Activated T-helper 2 cell treated with anti-CD3 and anti-CD28 coated beads, Interferon-gamma antibody, Interleukin-2, Interleukin-4, amounts not matched to agents 10 μg/mL and 5 μg/mL and 100 μg/mL, durations not matched to agents 14 hours and 24 hours and 36 hours (primary cell): ENCODE measurements around the gene MYMK. TPM values are rescaled to one million over a fixed set of nuclear protein-coding genes. Genes with fewer than 3 reads are reported as not detected.
A peak's percentile ranks its signal among the peaks of the same experiment; 100 is the strongest.

Experiments used
- DNase-seq: peaks from one replicate; pipeline ENCODE4 v3.0.0; 2021; ENCODE audit warnings: low spot score
- H3K27ac Mint-ChIP-seq: one replicate; pipeline ENCODE4 v1.8.0; 2021; ENCODE audit warnings: mixed read lengths
- H3K27me3 Mint-ChIP-seq: one replicate; pipeline ENCODE4 v1.8.0; 2021; ENCODE audit warnings: low read depth, mixed read lengths
- H3K36me3 Mint-ChIP-seq: one replicate; pipeline ENCODE4 v1.8.0; 2021; ENCODE audit warnings: low read depth, mixed read lengths
- H3K4me1 Mint-ChIP-seq: one replicate; pipeline ENCODE4 v1.8.0; 2021; ENCODE audit warnings: low read depth, mixed read lengths
- H3K4me3 Mint-ChIP-seq: one replicate; pipeline ENCODE4 v1.8.0; 2021; ENCODE audit warnings: low read depth, mild to moderate bottlenecking, moderate library complexity, mixed read lengths
- H3K9me3 Mint-ChIP-seq: one replicate; pipeline ENCODE4 v1.8.0; 2021; ENCODE audit warnings: mixed read lengths
- intact Hi-C: fragments of 100-400 bp; cut with micrococcal nuclease; formaldehyde crosslinking; loops from one replicate; pipeline ENCODE4 v1.15.1; 2023
- total RNA-seq: library from RNA; stranded (reverse); gene quantifications from 2 replicates; pipeline ENCODE4 v1.2.3, GENCODE V29; 2022

The MYMK gene
- total RNA-seq, 1 donor from 2014 or later: not detected

DNA sequence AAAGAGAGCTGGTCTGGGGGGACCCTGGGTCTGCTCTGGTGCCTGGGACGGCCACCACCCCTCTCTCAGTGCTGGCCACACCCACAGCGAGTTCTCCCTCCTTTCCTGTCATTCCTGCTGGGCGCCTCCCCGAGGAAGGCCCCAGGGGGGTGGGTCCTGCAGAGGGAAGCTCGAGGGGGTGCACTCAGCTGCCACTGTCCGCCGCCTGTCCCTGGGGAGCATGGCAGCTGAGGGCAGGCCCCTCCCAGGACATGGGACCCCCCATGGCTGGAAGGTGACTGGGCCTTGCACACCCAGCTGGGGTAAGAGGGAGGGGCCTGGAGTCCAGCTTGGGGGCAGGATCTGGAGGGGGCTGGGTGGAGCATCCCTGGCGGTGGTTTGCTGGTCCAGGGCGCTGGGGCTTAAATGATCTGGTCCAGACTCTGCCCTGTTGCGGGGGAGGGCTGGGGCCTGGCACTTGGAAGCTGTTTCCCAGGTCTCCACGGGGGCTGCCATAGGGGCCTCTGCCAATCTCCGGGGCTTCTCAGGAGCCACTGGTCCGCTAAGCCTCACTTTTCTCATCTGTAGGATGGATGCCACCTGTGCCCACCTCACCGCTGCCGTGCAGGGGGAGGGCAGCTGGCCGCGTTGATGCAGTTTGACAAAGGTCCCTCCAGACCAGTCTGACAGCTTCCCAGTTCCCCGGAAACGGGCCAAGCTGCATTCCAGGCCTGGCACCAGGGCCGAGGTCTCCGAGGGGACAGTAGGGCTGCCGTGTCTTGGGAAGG is 39.9 kb downstream of the MYMK start:
- Mint-ChIP-seq H3K4me1 (peaks cover 3% of the 10 kb centered on the region), H3K36me3 (no peaks in the 10 kb centered on the region), H3K27ac (no peak overlapping the region), H3K27me3 (peaks cover 8% of the 10 kb centered on the region), H3K4me3 (no peak overlapping the region), H3K9me3 (no peaks in the 10 kb centered on the region)
- intact Hi-C loops: loop anchor here (5.0 kb wide), 1 partner anchor 128 kb away; the partner anchor contains the start of genes SURF1 and SURF2
- no peak for DNase-seq

- no peak overlapping the region for H3K4me3 Mint-ChIP-seq
- no peak for DNase-seq
- peaks cover 8% of the 10 kb centered on the region for H3K4me1 Mint-ChIP-seq
- no peak overlapping the region for H3K27ac Mint-ChIP-seq
- intact Hi-C loops: no loop called here
- H3K9me3 Mint-ChIP-seq: no peaks in the 10 kb centered on the region
- H3K27me3 Mint-ChIP-seq: peaks cover 8% of the 10 kb centered on the region
- no peaks in the 10 kb centered on the region for H3K36me3 Mint-ChIP-seq
These were observed 41.1 kb downstream of the MYMK start for GRCh38 chr9:133483611-133484010.

GRCh38 chr9:133478851-133479711 is 45.7 kb downstream of the MYMK start, which contains the start of gene SLC2A6:
TSS of gene SLC2A6 (minus strand) at chr9:133479099. CDS start at chr9:133479059, 40 bp downstream.
- no peak within 1 kb of the TSS for H3K27ac Mint-ChIP-seq
- peaks cover 8% of the 10 kb centered on the region for H3K27me3 Mint-ChIP-seq
- intact Hi-C loops: loop anchor here (2.0 to 5.0 kb wide), 3 partner anchors 18 to 107 kb away; partner anchors contain the start of gene REXO4
- H3K9me3 Mint-ChIP-seq: no peaks in the 10 kb centered on the region
- peak; percentile 79 for DNase-seq
- H3K36me3 Mint-ChIP-seq: no peaks in the 10 kb centered on the region
- H3K4me1 Mint-ChIP-seq: peaks cover 11% of the 10 kb centered on the region
- H3K4me3 Mint-ChIP-seq: peak within 1 kb of the TSS; percentile 72

DNA sequence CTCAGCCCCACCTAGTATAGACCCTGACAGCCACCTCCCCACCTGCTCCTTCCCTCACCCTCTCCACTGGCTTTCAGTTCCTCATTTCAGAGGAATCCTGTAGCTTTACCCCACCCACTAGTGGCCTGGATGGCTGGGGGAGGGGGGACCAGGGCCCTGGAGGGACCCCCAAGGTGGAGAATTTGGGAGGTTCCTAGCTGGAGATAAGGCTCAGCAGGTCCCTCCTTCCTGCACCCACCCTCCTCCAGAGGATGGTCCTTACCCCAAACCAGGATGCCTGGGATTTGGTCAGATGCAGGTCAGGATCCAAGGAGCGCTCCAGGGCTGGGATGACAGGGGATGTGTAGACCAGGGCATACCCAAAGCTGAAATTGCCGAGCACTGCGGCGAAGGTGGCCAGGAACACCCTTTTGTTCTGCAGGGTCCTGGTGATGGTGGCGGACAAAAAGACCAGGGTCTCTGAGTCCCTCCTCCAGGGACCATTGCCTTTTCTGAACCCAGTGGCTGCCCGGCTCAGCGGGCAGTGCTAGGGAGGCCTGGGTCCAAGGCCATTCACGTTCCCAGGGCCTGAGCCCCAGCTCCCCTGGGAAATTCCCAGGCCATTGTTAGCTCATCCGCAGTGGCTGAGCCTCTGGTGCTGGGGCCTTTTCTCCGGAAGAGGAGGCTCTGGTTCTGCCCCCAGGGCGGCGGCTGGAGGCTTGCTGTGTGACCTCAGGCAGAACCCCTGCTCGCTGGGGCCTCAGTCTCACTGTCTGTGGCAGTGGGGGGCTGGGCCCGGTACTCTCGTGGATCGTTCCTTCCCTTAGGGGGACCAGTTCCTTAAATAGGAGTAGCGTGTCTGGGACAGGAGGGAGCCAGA is 46.5 kb downstream of the MYMK start:
- no peak for DNase-seq
- Mint-ChIP-seq H3K9me3 (no peaks in the 10 kb centered on the region), H3K27me3 (peaks cover 8% of the 10 kb centered on the region), H3K27ac (no peak overlapping the region), H3K36me3 (no peaks in the 10 kb centered on the region), H3K4me1 (peaks cover 11% of the 10 kb centered on the region), H3K4me3 (peak overlapping the region; percentile 72)
- intact Hi-C loops: loop anchor here (2.0 to 5.0 kb wide), 3 partner anchors 17 to 106 kb away; partner anchors contain the start of gene REXO4

GRCh38 chr9:133477461-133477860 is 47.3 kb downstream of the MYMK start:
- H3K9me3 Mint-ChIP-seq: no peaks in the 10 kb centered on the region
- H3K27ac Mint-ChIP-seq: no peak overlapping the region
- H3K4me1 Mint-ChIP-seq: peaks cover 11% of the 10 kb centered on the region
- H3K36me3 Mint-ChIP-seq: no peaks in the 10 kb centered on the region
- intact Hi-C loops: loop anchor here (5.0 kb wide), 1 partner anchor 105 kb away; no protein-coding TSS in a partner anchor
- H3K4me3 Mint-ChIP-seq: no peak overlapping the region
- peaks cover 8% of the 10 kb centered on the region for H3K27me3 Mint-ChIP-seq
- DNase-seq: no peak

- intact Hi-C loops: loop anchor here (5.0 kb wide), 1 partner anchor 105 kb away; no protein-coding TSS in a partner anchor
- DNase-seq: no peak
- no peak overlapping the region for H3K27ac Mint-ChIP-seq
- no peak overlapping the region for H3K4me3 Mint-ChIP-seq
- peaks cover 5% of the 10 kb centered on the region for H3K27me3 Mint-ChIP-seq
- no peaks in the 10 kb centered on the region for H3K36me3 Mint-ChIP-seq
- no peaks in the 10 kb centered on the region for H3K9me3 Mint-ChIP-seq
- peaks cover 11% of the 10 kb centered on the region for H3K4me1 Mint-ChIP-seq
These were observed 47.8 kb downstream of the MYMK start for GRCh38 chr9:133476941-133477340.

GRCh38 chr9:133476036-133476931 is 48.5 kb downstream of the MYMK start:
- DNase-seq: no peak
- intact Hi-C loops: loop anchor here (5.0 kb wide), 1 partner anchor 104 kb away; no protein-coding TSS in a partner anchor
- Mint-ChIP-seq H3K36me3 (no peaks in the 10 kb centered on the region), H3K4me1 (peaks cover 11% of the 10 kb centered on the region), H3K27ac (no peak overlapping the region), H3K9me3 (no peaks in the 10 kb centered on the region), H3K4me3 (no peak overlapping the region), H3K27me3 (peaks cover 3% of the 10 kb centered on the region)

DNA sequence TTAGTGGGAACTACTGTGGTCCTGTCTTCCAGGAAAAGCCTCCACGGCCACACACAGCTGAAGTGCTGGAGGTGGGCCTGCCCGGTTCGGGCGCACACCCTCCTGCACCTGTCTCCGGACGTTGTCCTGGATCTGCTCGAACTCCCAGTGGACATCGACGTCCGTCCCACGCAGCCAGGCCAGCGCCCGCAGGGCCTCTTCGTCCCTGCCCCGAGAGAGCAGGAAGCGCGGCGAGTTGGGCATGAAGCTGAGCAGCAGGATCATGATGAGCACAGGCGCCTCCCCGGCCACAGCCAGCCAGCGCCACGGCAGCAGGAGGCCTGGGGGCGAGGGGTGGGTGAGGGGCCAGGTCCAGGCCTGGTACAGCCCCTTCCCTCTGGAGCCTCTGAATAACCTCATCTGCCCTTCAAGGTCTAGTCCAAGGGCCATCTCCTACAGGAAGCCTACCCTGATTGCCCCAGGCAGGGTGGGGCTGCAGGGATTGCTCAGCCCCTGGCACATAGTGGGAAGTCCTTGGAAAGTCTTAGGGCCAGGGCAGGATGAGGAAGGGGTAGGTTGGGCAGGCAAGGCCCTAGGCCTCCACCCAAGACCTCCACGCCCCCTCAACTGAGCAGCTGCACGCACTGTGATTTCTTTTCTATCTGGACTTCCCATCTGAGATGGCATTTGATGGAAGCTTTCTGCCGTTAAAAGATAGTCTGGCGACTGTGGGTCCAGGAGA is 49.3 kb downstream of the MYMK start:
- H3K36me3 Mint-ChIP-seq: no peaks in the 10 kb centered on the region

GRCh38 chr9:133474853-133475252 is 49.9 kb downstream of the MYMK start:
- H3K9me3 Mint-ChIP-seq: no peaks in the 10 kb centered on the region
- no peak overlapping the region for H3K4me3 Mint-ChIP-seq
- no peak overlapping the region for H3K27ac Mint-ChIP-seq
- intact Hi-C loops: loop anchor here (5.0 kb wide), 1 partner anchor 103 kb away; no protein-coding TSS in a partner anchor
- no peak for DNase-seq
- H3K4me1 Mint-ChIP-seq: peaks cover 10% of the 10 kb centered on the region
- H3K27me3 Mint-ChIP-seq: peaks cover under 1% of the 10 kb centered on the region
- H3K36me3 Mint-ChIP-seq: no peaks in the 10 kb centered on the region

More for the DNA sequence above, 49.3 kb downstream of the MYMK start:
- intact Hi-C loops: loop anchor here (5.0 kb wide), 1 partner anchor 103 kb away; no protein-coding TSS in a partner anchor
- Mint-ChIP-seq H3K4me3 (no peak overlapping the region), H3K27ac (no peak overlapping the region), H3K9me3 (no peaks in the 10 kb centered on the region), H3K27me3 (peaks cover 2% of the 10 kb centered on the region), H3K4me1 (peaks cover 11% of the 10 kb centered on the region)
- DNase-seq: no peak

DNA sequence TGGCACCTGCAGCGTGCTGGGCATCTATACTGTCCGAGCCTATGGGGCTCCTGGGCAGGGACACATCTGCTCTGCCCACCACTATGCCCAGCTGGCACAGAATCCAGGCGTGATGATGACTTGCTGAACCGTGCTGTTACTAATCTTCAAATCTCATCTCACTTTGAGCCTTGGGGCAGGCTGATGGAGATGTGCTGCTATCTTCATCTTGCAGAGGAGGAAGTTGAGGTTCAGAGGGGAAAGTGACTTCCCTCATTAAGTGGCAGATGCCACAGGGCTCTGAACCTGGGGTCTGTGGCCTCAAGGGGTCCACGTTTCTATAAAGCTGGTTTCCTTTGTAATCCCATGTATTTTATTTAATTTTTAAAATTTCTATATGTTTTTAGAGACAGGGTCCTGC is 50.5 kb downstream of the MYMK start:
- H3K9me3 Mint-ChIP-seq: no peaks in the 10 kb centered on the region
- no peaks in the 10 kb centered on the region for H3K27me3 Mint-ChIP-seq
- no peak overlapping the region for H3K4me3 Mint-ChIP-seq
- intact Hi-C loops: no loop called here
- no peaks in the 10 kb centered on the region for H3K36me3 Mint-ChIP-seq
- peaks cover 5% of the 10 kb centered on the region for H3K4me1 Mint-ChIP-seq
- H3K27ac Mint-ChIP-seq: no peak overlapping the region
- DNase-seq: no peak

DNA sequence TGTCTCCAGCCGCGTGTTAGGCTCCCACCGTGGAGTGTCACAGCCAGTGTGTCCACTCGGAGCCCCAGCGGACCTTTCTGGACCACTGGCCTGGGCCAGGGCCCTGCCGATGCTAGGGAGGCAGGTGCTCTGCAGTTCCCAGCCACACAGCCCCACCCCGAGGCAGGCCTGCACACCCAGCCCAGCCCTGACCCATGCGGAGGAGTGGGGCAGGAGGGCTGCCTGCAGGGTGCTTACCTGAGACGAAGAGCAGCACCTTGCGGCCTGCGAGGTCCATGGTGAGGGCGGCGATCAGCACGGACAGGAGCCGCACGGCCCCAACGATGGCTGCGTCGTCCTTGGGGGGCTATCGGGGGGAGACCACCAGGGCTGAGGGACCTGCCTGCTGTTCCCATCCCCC is 51.0 kb downstream of the MYMK start:
- intact Hi-C loops: no loop called here
- Mint-ChIP-seq H3K27ac (no peak overlapping the region), H3K4me3 (no peak overlapping the region), H3K4me1 (peaks cover 5% of the 10 kb centered on the region), H3K36me3 (no peaks in the 10 kb centered on the region), H3K9me3 (no peaks in the 10 kb centered on the region), H3K27me3 (no peaks in the 10 kb centered on the region)
- no peak for DNase-seq
